Measurements from ENCODE around the gene ZFR2.
"Not testable (repeated sequence)": the region's sequence is repeated elsewhere in the genome, so short reads cannot be mapped to it uniquely, and the experiment has no call there.

The ZFR2 gene

DNA sequence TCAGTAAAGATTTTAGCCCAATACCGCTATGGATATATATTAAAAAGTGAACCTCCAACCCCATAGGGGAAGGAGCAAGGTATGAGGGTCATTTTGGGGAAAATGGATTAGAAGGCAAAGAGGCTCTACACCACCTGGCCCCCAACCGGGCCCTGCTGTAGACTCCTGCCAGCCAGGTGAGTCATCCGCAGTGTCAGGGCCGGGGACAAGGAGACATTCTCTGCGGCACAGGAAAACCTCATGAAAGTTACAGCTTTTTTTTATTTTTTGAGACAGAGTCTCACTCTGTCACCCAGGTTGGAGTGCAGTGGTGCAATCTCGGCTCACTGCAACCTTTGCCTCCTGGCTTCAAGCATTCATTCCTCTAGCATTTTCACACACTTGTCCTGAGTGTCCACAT lies 32.0 kb downstream of the ZFR2 start:
- no peak for DNase-seq (ENCODE audit: low spot score)

DNA sequence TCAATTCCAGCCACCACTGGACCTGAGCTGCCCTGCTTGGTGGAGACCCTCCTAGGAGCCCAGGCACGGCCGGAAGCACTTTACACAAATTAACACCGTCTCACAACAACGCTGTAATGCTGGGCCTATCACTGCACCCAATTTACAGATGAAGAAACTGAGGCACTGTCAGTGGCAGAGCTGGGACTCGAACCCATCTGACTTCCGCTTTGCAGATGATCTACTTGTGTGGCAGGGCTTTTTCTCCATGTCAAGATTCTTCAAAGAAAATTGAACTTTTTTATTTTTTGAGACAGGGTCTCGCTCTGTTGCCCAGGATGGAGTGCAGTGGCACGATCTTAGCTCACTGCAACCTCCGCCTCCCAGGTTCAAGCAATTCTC lies 33.8 kb downstream of the ZFR2 start:
- no peak for DNase-seq (ENCODE audit: low spot score)

GRCh38 chr19:3834349-3835054 lies 34.3 kb downstream of the ZFR2 start:
- DNase-seq (ENCODE audit: low spot score) = no peak

DNA sequence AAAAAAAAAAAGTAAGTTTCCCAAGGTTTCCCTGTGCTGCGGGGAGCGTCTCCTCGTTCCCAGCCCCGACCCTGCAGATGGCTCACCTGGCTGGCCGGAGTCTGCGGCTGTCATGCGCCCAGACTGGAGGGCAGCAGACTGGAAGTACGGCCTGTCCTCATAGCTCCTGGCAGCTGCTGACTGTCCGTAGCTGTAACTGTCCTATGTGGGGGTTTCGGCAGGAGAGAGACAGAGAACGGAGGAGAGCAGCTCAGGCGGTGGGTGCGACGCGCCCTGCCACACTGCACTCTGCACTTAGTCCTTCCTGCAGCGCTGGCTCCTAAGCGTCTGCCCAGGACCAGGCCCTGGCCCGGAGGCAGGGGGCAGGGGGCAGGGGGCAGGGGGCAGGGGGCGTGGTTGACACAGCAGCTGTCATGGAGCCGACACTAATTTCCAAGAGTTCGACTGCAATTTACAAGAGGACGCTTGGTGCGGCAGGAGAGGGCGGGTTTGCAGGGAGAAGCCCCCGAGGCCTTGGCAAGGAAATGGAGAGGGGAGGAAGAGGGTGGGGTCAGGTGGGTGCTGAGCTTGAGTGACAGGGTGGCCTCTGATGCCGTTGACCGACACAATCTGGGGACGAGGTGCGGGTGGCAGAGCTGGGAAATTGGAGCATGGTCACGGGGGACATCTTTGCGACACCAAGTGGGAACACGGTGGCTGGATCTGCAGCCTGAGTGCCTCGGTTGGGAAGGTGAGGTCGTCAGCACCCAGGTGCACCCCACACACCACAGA lies 35.1 kb downstream of the ZFR2 start:
- no peak for DNase-seq (ENCODE audit: low spot score)

DNA sequence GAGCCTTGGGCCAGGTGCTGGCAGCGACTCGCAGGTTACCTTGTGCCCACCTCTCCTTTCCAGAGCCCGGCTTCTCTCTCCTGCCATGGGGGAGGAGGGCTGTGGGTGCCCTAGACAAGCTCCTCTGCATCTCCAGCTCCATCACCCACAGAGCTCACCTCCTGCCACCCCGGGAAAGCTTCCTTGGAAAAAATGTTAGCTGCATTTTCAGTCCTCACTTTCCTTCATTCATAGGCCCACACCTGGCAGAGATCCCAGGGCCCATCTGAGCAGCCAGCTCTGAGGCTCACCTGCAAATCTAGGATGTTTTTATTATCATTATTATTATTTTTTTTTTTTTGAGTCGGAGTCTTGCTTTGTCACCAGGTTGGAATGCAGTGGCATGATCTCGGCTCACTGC lies 36.8 kb downstream of the ZFR2 start:
- DNase-seq (ENCODE audit: low spot score) = no peak

- DNase-seq (ENCODE audit: low spot score) = no peak
Observed at GRCh38 chr19:3831601-3832000, 37.2 kb downstream of the ZFR2 start.

DNA sequence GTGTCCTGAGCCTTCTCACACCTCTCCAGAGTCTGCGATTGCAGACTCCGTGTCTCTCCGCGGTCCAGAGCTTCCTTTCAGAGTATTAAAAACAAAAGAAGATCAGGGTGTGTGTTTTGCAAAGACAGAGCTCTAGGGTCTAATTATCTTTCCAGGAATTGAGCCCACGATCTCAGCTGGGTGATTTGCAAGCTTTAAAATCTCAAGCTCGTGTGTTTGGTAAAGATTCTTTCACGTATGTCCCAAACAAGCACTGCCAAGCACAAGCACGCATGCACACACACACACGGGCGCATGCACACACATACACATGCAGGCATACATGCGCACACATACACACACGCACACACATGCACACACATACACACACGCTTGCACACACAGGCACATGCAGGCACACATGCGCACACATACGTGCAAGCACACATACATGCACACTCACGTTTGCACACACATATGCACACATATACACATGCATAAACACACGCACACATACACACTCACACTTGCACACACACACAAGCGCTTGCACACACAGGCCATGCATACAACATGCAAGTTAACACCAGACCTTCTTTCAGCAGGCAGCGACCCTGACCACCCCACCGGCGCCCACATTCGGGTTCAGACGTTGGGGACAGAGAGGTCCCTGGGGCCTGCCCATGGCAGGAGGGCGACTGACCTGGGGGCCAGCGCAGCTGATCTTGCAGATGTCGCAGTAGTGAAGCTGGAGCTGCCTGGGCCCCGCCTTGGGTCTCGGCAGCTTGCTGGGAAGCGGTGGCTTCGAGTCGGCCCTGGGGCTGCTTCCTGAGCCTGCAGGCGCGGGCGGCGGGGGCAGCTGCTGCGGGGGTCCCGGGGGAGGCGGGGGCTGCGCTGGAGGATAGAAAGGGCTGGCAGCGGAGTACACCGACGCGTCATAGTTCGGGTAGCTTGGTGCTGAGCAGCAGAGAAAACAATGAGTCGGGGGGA lies 37.9 kb downstream of the ZFR2 start:
- DNase-seq (ENCODE audit: low spot score) = no peak

DNA sequence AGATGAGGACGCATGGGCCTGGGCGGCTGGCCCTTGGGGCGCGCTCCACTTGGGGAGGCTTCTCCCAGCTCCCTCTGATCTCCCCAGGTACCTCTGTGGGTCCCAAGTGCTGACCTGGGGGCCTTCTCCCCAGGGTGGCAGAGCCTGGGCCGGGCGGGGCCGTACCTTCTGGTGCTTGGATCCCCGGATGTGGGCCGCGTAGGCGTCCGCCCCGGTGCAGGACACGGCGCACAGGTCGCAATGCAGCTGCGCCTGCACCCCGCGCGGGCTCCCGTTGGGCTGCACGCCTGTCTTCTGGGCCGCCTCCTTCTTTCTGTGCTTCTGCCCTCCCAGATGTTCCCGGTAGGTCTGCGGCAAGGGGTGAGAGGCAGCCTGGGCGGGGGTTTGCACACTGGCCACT lies 41.5 kb downstream of the ZFR2 start:
- DNase-seq (ENCODE audit: low spot score) = no peak

DNA sequence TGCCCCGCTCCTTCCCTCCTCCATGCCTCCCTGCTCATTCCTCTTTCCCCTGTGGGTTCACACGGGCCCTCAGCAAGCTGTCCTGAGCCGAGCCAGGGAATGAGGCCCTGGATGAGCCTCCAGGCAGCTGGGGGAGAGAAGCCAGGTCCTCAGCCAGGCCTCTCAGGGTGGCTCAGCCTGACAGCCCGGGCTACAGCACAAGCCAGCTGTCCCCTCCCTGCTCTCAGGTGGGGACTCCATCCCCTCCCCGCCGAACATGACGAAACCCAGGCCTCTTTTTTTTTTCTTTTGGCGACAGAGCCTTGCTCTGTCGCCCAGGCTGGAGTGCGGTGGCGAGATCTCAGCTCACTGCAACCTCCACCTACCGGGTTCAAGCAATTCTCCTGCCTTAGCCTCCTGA lies 42.7 kb downstream of the ZFR2 start:
- no peak for DNase-seq (ENCODE audit: low spot score)

- no peak for DNase-seq (ENCODE audit: low spot score)
Observed at GRCh38 chr19:3825286-3825956, 43.4 kb downstream of the ZFR2 start.

DNA sequence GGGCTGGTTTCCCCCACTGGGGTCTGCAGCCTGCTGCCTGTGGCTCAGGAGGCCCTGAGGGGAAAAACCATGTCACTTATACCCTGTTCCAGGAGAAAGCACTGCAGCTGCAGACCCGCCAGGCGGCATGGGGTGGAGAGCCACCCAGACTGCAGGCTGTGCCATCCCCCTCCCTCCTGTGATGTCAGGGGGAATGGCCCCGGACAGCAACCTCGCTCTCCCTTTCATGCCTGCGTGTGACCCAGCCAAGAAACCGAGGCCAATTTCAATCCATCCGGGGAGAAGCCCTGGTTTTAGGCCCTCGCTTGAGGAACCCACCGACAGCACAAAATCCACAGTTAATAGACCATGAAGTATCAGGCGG lies 45.5 kb downstream of the ZFR2 start:
- no peak for DNase-seq (ENCODE audit: low spot score)

- DNase-seq (ENCODE audit: low spot score) = no peak
Observed at GRCh38 chr19:3822683-3823349, 46.0 kb downstream of the ZFR2 start.

- peak; percentile 86 for DNase-seq (ENCODE audit: low spot score)
Observed at GRCh38 chr19:3821857-3822364, 46.9 kb downstream of the ZFR2 start.

- no peak for DNase-seq (ENCODE audit: low spot score)
Observed at GRCh38 chr19:3821156-3821555, 47.7 kb downstream of the ZFR2 start.

GRCh38 chr19:3819989-3820388 lies 48.8 kb downstream of the ZFR2 start:
- DNase-seq (ENCODE audit: low spot score) = no peak

DNA sequence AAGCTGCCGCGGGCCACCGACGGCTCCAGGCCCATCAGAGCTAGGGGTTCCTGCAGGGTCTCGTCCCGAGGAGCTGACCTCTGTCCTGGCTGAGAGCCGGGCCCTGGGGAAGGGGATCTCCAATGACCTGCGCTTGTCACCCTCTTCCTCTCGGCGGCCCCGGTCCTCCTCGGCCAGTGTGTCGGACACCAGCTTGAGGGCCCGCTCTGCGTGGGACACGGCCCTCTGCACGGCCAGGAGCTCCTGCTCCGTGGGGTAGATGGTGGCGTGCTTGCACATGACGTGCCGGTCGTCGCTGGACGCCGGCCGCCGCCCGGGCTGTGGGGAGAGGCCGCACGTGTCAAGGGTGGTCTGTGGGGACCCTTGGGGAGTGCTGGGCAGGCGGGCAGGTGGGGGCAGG lies 49.9 kb downstream of the ZFR2 start:
- no peak for DNase-seq (ENCODE audit: low spot score)

DNA sequence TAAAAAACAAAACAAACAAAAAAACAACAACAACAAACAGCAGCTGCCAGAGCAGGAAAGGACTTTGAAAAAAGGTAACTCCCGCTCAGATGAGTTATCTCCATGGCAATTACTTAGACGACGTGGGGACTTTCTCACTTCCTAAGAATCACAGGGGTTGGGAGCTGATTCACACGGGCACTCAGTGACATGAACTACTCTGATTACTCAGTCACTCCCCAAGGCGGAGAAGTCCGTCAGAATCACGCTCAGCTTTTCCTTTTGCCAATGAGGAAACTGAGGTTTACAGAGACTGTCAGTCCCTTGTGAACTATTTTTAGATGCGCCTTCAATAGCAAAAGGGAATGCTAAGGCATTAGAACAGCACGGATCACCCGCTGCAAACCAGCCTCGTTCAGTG lies 50.4 kb downstream of the ZFR2 start:
- DNase-seq (ENCODE audit: low spot score) = peak; percentile 70

GRCh38 chr19:3817761-3818160 lies 51.1 kb downstream of the ZFR2 start:
- no peak for DNase-seq (ENCODE audit: low spot score)

GRCh38 chr19:3816566-3817218 lies 52.1 kb downstream of the ZFR2 start:
- DNase-seq (ENCODE audit: low spot score) = no peak

DNA sequence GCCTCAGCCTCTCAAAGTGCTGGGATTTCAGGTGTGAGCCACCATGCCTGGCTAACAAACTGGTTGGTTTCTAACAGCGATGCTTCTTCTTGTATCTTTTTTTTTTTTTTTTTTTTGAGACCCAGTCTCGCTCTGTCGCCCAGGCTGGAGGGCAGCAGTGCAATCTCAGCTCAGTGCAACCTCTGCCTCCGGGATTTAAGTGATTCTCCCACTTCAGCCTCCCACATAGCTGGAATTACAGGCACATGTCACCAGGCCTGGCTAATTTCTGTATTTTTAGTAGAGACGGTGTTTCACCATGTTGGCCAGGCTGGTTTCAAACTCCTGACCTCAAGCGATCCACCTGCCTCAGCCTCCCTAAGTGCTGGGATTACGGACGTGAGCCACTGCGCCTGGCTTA lies 52.7 kb downstream of the ZFR2 start:
- not testable (repeated sequence) for DNase-seq (ENCODE audit: low spot score)

GRCh38 chr19:3814648-3815047 lies 54.2 kb downstream of the ZFR2 start:
- DNase-seq (ENCODE audit: low spot score) = no peak

Data from AG20443 (cell line).